ENCODE measurements around the gene FAF1.

DNA sequence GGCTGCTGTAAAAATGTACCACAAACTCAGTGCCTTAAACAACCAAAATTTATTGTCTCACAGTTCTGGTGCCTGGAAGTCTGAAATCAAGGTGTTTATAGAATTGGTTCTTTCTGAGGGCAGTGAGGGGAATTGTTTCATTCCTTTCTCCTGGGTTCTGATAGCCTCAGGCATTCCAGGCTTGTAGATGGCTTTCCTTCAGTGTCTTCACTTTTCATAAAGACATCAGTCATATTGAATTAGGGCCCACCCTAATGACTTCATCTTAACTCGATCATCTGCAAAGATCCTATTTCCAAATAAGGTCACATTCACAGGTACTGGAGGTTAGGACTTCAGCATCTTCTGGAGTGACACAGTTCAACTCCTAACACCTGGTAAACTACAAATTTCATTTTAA is 25.0 kb upstream of the FAF1 start:
- TF ChIP-seq POLR2A (IDR thresholded peaks at IDR 0.05; ENCODE audit: extremely low read depth, insufficient read length) (no peak), MYC (IDR thresholded peaks at IDR 0.05; ENCODE audit: low read depth, low read length) (no peak)
- TF ChIP-seq, protein P1, sequence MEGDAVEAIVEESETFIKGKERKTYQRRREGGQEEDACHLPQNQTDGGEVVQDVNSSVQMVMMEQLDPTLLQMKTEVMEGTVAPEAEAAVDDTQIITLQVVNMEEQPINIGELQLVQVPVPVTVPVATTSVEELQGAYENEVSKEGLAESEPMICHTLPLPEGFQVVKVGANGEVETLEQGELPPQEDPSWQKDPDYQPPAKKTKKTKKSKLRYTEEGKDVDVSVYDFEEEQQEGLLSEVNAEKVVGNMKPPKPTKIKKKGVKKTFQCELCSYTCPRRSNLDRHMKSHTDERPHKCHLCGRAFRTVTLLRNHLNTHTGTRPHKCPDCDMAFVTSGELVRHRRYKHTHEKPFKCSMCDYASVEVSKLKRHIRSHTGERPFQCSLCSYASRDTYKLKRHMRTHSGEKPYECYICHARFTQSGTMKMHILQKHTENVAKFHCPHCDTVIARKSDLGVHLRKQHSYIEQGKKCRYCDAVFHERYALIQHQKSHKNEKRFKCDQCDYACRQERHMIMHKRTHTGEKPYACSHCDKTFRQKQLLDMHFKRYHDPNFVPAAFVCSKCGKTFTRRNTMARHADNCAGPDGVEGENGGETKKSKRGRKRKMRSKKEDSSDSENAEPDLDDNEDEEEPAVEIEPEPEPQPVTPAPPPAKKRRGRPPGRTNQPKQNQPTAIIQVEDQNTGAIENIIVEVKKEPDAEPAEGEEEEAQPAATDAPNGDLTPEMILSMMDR (IDR thresholded peaks at IDR 0.05; ENCODE audit: low read depth, low read length) = no peak
- TF ChIP-seq, protein P2, sequence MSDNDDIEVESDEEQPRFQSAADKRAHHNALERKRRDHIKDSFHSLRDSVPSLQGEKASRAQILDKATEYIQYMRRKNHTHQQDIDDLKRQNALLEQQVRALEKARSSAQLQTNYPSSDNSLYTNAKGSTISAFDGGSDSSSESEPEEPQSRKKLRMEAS (IDR thresholded peaks at IDR 0.05; ENCODE audit: low read depth, low read length) = no peak
